DOHH2 (cell line): ENCODE results near the gene CACNG6.

Experiments used
- EZH2phosphoT487 ChIP-seq: fragments of 200-600 bp; sonication (generic); IDR thresholded peaks from 2 replicates; pipeline ENCODE4 v1.6.1; 2017; ENCODE audit warnings: borderline replicate concordance, mild to moderate bottlenecking, antibody characterized with exemption, low read length, moderate library complexity, mixed read lengths
- TF ChIP-seq, protein P1 (sequence below): fragments of 200-600 bp; sonication (generic); IDR thresholded peaks from one replicate; pipeline ENCODE4 v1.5.1; 2014; ENCODE audit warnings: antibody characterized with exemption, mild to moderate bottlenecking, low read depth, low read length; ENCODE audit not compliant: poor library complexity, severe bottlenecking

DNA sequence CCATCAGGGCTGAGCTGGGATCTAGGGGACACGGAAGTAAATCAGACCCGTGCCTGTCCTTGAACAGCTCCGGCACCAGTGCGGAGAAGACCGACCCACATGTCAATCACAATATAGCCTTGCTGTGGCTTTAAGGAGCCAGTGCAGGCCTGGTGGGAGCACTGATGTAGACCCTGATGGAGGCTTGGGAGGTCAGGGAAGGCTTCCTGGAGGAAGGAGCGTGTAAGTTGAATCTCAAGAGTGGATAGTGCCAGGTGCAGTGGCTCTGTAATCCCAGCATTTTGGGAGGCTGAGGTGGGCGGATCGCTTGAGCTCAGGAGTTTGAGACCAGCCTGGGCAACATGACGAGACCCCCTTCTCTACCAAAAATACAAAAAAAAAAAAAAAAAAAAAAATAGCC is 39.5 kb upstream of the CACNG6 start:
- TF ChIP-seq, protein P1, sequence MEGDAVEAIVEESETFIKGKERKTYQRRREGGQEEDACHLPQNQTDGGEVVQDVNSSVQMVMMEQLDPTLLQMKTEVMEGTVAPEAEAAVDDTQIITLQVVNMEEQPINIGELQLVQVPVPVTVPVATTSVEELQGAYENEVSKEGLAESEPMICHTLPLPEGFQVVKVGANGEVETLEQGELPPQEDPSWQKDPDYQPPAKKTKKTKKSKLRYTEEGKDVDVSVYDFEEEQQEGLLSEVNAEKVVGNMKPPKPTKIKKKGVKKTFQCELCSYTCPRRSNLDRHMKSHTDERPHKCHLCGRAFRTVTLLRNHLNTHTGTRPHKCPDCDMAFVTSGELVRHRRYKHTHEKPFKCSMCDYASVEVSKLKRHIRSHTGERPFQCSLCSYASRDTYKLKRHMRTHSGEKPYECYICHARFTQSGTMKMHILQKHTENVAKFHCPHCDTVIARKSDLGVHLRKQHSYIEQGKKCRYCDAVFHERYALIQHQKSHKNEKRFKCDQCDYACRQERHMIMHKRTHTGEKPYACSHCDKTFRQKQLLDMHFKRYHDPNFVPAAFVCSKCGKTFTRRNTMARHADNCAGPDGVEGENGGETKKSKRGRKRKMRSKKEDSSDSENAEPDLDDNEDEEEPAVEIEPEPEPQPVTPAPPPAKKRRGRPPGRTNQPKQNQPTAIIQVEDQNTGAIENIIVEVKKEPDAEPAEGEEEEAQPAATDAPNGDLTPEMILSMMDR, result no peak
- no peak for TF ChIP-seq EZH2phosphoT487
